Central memory CD8-positive, alpha-beta T cell (primary cell): ENCODE data around the gene PCNT.
"Not testable (repeated sequence)": the region's sequence is repeated elsewhere in the genome, so short reads cannot be mapped to it uniquely, and the experiment has no call there.

ENCODE experiments used
- ATAC-seq: fragments of 150-1000 bp; cut with Tn5 transposase; replicated peaks from 2 replicates; pipeline ENCODE4 v1.10.0; 2022; ENCODE audit warnings: mild to moderate bottlenecking, moderate FRiP score, moderate number of reproducible peaks; ENCODE audit not compliant: poor library complexity, severe bottlenecking; ENCODE audit errors: extremely low read depth
- DNase-seq, 2 donors: peaks; one replicate each; pipeline ENCODE4 v3.0.0; 2021; ENCODE audit warnings: low spot score in 2 of 2
- H3K27ac Mint-ChIP-seq: one replicate; pipeline ENCODE4 v1.8.0; 2022; ENCODE audit warnings: low read depth, mild to moderate bottlenecking, moderate library complexity, mixed read lengths
- H3K27me3 Mint-ChIP-seq: one replicate; pipeline ENCODE4 v1.8.0; 2022; ENCODE audit warnings: mixed read lengths
- H3K36me3 Mint-ChIP-seq: one replicate; pipeline ENCODE4 v1.8.0; 2022; ENCODE audit warnings: mild to moderate bottlenecking, moderate library complexity, mixed read lengths; ENCODE audit not compliant: insufficient read depth
- H3K4me1 Mint-ChIP-seq: one replicate; pipeline ENCODE4 v1.8.0; 2022; ENCODE audit warnings: mixed read lengths
- H3K4me3 Mint-ChIP-seq: one replicate; pipeline ENCODE4 v1.8.0; 2022; ENCODE audit warnings: mild to moderate bottlenecking, moderate library complexity, mixed read lengths
- H3K9me3 Mint-ChIP-seq: one replicate; pipeline ENCODE4 v1.8.0; 2022; ENCODE audit warnings: mixed read lengths

Gene PCNT

GRCh38 chr21:46437511-46437910 is 113.6 kb downstream of the PCNT start:
- Mint-ChIP-seq H3K4me1 (peaks cover 9% of the 10 kb centered on the region), H3K9me3 (no peaks in the 10 kb centered on the region), H3K27me3 (no peaks in the 10 kb centered on the region), H3K4me3 (no peak overlapping the region), H3K27ac (peak overlapping the region; percentile 64), H3K36me3 (peaks cover 33% of the 10 kb centered on the region)
- no peak for ATAC-seq
- no peak for DNase-seq

GRCh38 chr21:46438241-46438640 is 114.3 kb downstream of the PCNT start:
- no peak for ATAC-seq
- H3K9me3 Mint-ChIP-seq: no peaks in the 10 kb centered on the region
- peaks cover 34% of the 10 kb centered on the region for H3K36me3 Mint-ChIP-seq
- no peaks in the 10 kb centered on the region for H3K27me3 Mint-ChIP-seq
- no peak for DNase-seq
- no peak overlapping the region for H3K27ac Mint-ChIP-seq
- H3K4me3 Mint-ChIP-seq: no peak overlapping the region
- peaks cover 9% of the 10 kb centered on the region for H3K4me1 Mint-ChIP-seq

- Mint-ChIP-seq H3K27me3 (no peaks in the 10 kb centered on the region), H3K27ac (no peak overlapping the region), H3K4me1 (peaks cover 14% of the 10 kb centered on the region)
Measured at GRCh38 chr21:46439906-46440305, 116.0 kb downstream of the PCNT start.

DNA sequence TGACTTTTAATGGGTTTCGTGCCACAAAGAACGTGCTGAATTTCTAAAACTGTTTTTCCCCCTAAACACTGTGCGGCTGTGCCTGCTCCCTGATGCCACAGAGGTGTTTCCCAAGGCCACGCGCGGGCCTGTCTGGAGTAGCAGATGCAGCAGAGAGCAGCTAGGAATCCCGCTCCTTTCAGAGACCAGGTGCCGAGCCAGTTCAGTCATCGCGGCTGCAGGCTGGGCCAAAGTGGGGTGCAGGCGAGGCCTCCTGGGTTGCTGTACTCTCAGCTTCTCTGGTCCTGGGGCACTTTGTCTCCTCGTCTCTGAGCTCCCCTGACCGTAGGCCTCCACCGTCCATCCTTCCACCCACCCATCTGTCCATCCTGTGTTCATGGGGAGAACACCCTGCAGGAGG is 117.4 kb downstream of the PCNT start:
- H3K27me3 Mint-ChIP-seq: no peaks in the 10 kb centered on the region
- H3K27ac Mint-ChIP-seq: no peak overlapping the region
- peaks cover 33% of the 10 kb centered on the region for H3K36me3 Mint-ChIP-seq
- DNase-seq (no peak), ATAC-seq (no peak)
- H3K4me3 Mint-ChIP-seq: no peak overlapping the region
- H3K9me3 Mint-ChIP-seq: no peaks in the 10 kb centered on the region
- peaks cover 14% of the 10 kb centered on the region for H3K4me1 Mint-ChIP-seq

More at GRCh38 chr21:46439906-46440305, 116.0 kb downstream of the PCNT start:
- peaks cover 29% of the 10 kb centered on the region for H3K36me3 Mint-ChIP-seq
- ATAC-seq (no peak), DNase-seq (no peak)
- H3K9me3 Mint-ChIP-seq: no peaks in the 10 kb centered on the region
- H3K4me3 Mint-ChIP-seq: no peak overlapping the region

- Mint-ChIP-seq H3K27ac (peak overlapping the region; percentile 13), H3K4me1 (peaks cover 11% of the 10 kb centered on the region), H3K9me3 (no peaks in the 10 kb centered on the region), H3K27me3 (no peaks in the 10 kb centered on the region), H3K36me3 (peaks cover 36% of the 10 kb centered on the region), H3K4me3 (no peak overlapping the region)
- no peak for DNase-seq
- no peak for ATAC-seq
Measured at GRCh38 chr21:46441961-46442498, 118.1 kb downstream of the PCNT start.

DNA sequence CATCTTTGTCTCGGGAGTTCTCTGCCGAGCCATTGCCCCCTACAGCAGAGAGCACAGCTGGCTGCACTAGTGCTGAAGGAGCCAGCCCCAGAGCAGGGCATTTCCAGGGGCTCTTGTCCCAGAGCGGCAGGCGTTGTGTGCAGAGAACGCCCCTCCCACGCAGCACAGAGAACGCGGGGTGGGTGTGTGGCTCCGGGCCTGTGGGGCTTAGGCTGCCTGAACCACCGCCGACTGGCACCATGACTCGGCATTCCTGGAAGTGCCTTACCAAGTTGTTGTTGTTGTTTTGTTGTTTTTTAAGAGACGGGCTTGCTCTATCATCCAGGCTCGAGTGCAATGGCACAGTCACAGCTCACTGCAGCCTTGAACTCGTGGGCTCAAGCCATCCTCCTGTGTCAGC is 119.0 kb downstream of the PCNT start:
- Mint-ChIP-seq H3K36me3 (peaks cover 34% of the 10 kb centered on the region), H3K9me3 (no peaks in the 10 kb centered on the region), H3K4me1 (peaks cover 8% of the 10 kb centered on the region), H3K27me3 (no peaks in the 10 kb centered on the region), H3K27ac (peak overlapping the region; percentile 13), H3K4me3 (no peak overlapping the region)
- ATAC-seq (no peak), DNase-seq (no peak)

GRCh38 chr21:46443910-46444309 is 120.0 kb downstream of the PCNT start:
- no peak overlapping the region for H3K4me3 Mint-ChIP-seq
- H3K9me3 Mint-ChIP-seq: peaks cover 4% of the 10 kb centered on the region
- H3K4me1 Mint-ChIP-seq: peaks cover 13% of the 10 kb centered on the region
- DNase-seq (no peak), ATAC-seq (no peak)
- peaks cover 32% of the 10 kb centered on the region for H3K36me3 Mint-ChIP-seq
- no peak overlapping the region for H3K27ac Mint-ChIP-seq
- H3K27me3 Mint-ChIP-seq: no peaks in the 10 kb centered on the region

DNA sequence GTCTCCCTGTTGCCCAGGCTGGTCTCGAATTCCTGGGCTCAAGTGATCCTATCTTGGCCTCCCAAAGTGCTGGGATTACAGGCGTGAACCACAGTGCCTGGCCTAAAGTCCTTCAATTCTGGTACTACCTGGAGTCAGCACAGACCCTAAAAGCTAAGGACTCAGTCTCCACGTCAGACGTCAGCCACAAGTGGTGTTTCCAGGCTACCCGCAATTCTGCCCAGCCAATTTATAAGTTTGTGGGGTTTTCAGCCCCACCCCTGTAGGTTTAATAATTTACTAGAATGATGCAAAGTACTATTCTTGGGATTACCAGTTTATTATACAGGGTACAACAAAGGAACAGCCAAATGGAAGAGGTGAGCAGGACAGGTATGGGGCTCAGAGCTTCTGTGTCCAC is 124.2 kb downstream of the PCNT start:
- DNase-seq (no peak), ATAC-seq (no peak)
- Mint-ChIP-seq H3K27ac (no peak overlapping the region), H3K9me3 (peaks cover 4% of the 10 kb centered on the region), H3K4me1 (peaks cover 21% of the 10 kb centered on the region), H3K4me3 (no peak overlapping the region), H3K27me3 (no peaks in the 10 kb centered on the region), H3K36me3 (peaks cover 13% of the 10 kb centered on the region)

GRCh38 chr21:46448855-46449254 is 124.9 kb downstream of the PCNT start:
- Mint-ChIP-seq H3K4me1 (peaks cover 21% of the 10 kb centered on the region), H3K36me3 (peaks cover 14% of the 10 kb centered on the region)
- not testable (repeated sequence) for H3K27ac Mint-ChIP-seq

DNA sequence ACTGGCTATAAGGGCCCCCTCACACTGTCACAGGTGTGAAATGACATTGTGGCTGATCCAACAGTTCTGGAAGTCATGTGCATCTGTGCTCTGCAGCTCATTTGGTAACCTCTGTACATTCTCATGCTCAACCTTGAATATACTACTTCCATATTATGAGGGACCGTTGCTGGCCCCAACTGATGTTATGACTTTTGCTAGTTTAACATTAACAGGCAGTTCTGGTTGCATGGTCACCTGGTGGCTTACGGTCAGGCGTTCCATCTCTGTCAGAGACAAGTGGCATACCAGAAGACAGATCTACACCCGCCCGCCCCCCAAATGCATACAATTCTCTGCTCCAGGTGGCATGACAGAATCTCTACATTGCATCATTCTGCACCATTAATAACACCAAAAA is 128.8 kb downstream of the PCNT start:
- ATAC-seq (no peak), DNase-seq (no peak)
- no peaks in the 10 kb centered on the region for H3K27me3 Mint-ChIP-seq
- no peak overlapping the region for H3K4me3 Mint-ChIP-seq
- H3K9me3 Mint-ChIP-seq: peaks cover 4% of the 10 kb centered on the region
- no peak overlapping the region for H3K27ac Mint-ChIP-seq
- H3K4me1 Mint-ChIP-seq: peaks cover 38% of the 10 kb centered on the region
- H3K36me3 Mint-ChIP-seq: peaks cover 10% of the 10 kb centered on the region

More at GRCh38 chr21:46448855-46449254, 124.9 kb downstream of the PCNT start:
- H3K9me3 Mint-ChIP-seq, H3K4me3 Mint-ChIP-seq, H3K27me3 Mint-ChIP-seq, ATAC-seq, DNase-seq: not testable (repeated sequence)

DNA sequence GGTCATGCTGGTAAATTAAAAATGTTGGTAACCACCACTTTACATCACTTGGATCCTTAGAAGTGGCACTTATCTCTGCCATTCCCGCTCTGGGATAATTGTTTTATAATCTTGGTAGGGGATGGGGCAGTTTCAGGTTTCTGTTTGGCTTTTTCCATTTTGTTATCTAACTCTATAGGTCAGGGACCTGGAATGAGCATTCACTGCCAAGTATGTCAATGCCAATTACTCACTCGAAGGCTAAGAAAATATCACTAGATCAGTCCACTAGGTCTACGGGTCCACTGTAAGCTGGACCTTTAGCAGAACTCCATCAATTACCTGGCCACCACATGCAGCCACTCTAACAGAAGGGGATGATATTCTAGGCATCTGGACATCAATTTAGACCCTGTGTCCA is 130.2 kb downstream of the PCNT start:
- ATAC-seq (no peak), DNase-seq (no peak)
- Mint-ChIP-seq H3K36me3 (peaks cover 6% of the 10 kb centered on the region), H3K4me3 (no peak overlapping the region), H3K9me3 (no peaks in the 10 kb centered on the region), H3K27ac (no peak overlapping the region), H3K27me3 (no peaks in the 10 kb centered on the region), H3K4me1 (peaks cover 37% of the 10 kb centered on the region)

DNA sequence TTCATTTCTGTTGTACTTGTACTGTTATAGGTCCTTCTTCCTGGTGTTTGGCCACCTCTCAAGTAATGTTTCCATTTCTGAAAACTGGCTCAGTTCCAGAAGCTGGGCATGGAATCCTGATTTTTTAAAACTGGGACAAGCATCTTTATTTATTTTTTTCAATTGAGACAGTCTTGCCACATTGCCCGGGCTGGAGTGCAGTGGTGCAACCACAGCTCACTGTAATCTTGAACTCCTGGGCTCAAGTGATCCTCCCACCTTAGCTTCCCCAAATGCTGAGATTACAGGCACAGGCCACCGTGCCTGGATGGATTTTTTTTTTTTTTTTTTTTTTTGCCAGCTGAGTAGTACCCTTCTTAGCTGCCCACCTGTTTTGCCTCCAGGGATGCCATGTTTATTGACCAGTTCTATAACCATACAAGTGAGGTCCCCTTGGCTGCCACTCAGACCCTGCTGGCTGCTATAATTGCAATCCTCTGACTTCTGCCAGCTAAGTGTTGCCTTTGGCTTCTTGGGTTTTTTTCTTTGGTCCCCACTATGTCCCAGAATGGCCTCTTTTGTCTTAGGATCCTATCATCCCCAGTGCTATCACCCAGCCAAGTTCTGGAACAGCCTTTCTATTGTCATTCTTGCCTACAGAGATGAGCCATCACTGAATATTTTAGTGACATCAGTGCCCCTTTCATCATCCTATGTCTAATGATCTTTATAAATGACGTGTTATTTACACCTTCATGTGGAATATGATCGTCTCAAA is 130.9 kb downstream of the PCNT start:
- DNase-seq (no peak), ATAC-seq (no peak)
- Mint-ChIP-seq H3K27ac (no peak overlapping the region), H3K9me3 (no peaks in the 10 kb centered on the region), H3K36me3 (peaks cover 10% of the 10 kb centered on the region), H3K27me3 (no peaks in the 10 kb centered on the region), H3K4me3 (no peak overlapping the region), H3K4me1 (peaks cover 37% of the 10 kb centered on the region)
